HEK293 (cell line): ENCODE measurements around the gene FOXP4.

ENCODE experiments used
- CTCF ChIA-PET: fragments of 350-600 bp; formaldehyde crosslinking; extraction: SDS; loops from one replicate; lab custom pipeline; 2021; ENCODE audit warnings: antibody characterized with exemption; lab: Yijun Ruan, JAX
- POLR2A ChIA-PET: fragments of 300-600 bp; formaldehyde crosslinking; extraction: SDS; loops from one replicate; lab custom pipeline; 2020; ENCODE audit warnings: antibody characterized with exemption, inconsistent platforms; lab: Yijun Ruan, JAX
- H3K27ac ChIP-seq: fragments of 200-500 bp; sonication (Bioruptor generic); 2 replicates; pipeline ENCODE4 v1.5.1; 2014; ENCODE audit warnings: low read depth, low read length, control low read depth, inconsistent platforms; ENCODE audit errors: extremely low read depth
- H3K36me3 ChIP-seq, 2 experiments: fragments of 200-500 bp in 1 of 2; sonication (Bioruptor generic) in 1 of 2; 1 replicate in 1 of 2; 2 replicates in 1 of 2; pipeline ENCODE4 v1.5.1; 2014 to 2017; ENCODE audit warnings: inconsistent platforms in 2 of 2, low read length in 2 of 2; ENCODE audit not compliant: control insufficient read depth in 2 of 2, insufficient read depth in 1 of 2
- H3K4me1 ChIP-seq: fragments of 200-500 bp; sonication (Bioruptor generic); 2 replicates; pipeline ENCODE4 v1.5.1; 2014; ENCODE audit warnings: mild to moderate bottlenecking, low read length, inconsistent platforms; ENCODE audit not compliant: control insufficient read depth, insufficient read depth
- H3K4me3 ChIP-seq: 2 replicates; pipeline ENCODE4 v1.5.1; 2011; ENCODE audit warnings: low read depth, mild to moderate bottlenecking, control low read depth, low read length, moderate library complexity
- H3K9me3 ChIP-seq: fragments of 200-500 bp; sonication (Bioruptor generic); 2 replicates; pipeline ENCODE4 v1.5.1; 2014; ENCODE audit warnings: low read depth, low read length, inconsistent platforms; ENCODE audit not compliant: control insufficient read depth, insufficient read depth
- BCL11B ChIP-seq: fragments of 450-650 bp; formaldehyde crosslinking; IDR thresholded peaks from 2 replicates; pipeline ENCODE4 v1.5.1; 2016; ENCODE audit warnings: low read depth, missing biosample characterization, missing genetic modification characterization
- FEZF1 ChIP-seq: fragments of 450-650 bp; formaldehyde crosslinking; IDR thresholded peaks from 2 replicates; pipeline ENCODE4 v1.5.1; 2016; ENCODE audit warnings: missing biosample characterization, missing genetic modification characterization
- GFI1B ChIP-seq: fragments of 450-650 bp; formaldehyde crosslinking; IDR thresholded peaks from 2 replicates; pipeline ENCODE4 v1.5.1; 2016; ENCODE audit warnings: missing biosample characterization, missing genetic modification characterization
- GLI4 ChIP-seq: fragments of 450-650 bp; formaldehyde crosslinking; IDR thresholded peaks from 2 replicates; pipeline ENCODE4 v1.5.1; 2016; ENCODE audit warnings: missing biosample characterization, missing genetic modification characterization
- GLIS1 ChIP-seq: fragments of 450-650 bp; formaldehyde crosslinking; IDR thresholded peaks from 2 replicates; pipeline ENCODE4 v1.5.1; 2016; ENCODE audit warnings: missing biosample characterization, missing genetic modification characterization
- IKZF3 ChIP-seq: fragments of 450-650 bp; IDR thresholded peaks from 2 replicates; pipeline ENCODE4 v1.5.0; 2018; ENCODE audit warnings: missing biosample characterization, mild to moderate bottlenecking, missing genetic modification characterization, moderate library complexity
- ZBTB8A ChIP-seq: fragments of 450-650 bp; formaldehyde crosslinking; IDR thresholded peaks from 2 replicates; pipeline ENCODE4 v1.5.1; 2016; ENCODE audit warnings: missing biosample characterization, missing genetic modification characterization
- ZEB2 ChIP-seq: fragments of 450-650 bp; formaldehyde crosslinking; IDR thresholded peaks from 2 replicates; pipeline ENCODE4 v1.5.1; 2016; ENCODE audit warnings: missing biosample characterization, missing genetic modification characterization
- ZFHX2 ChIP-seq: fragments of 450-650 bp; formaldehyde crosslinking; conservative IDR thresholded peaks from 2 replicates; pipeline ENCODE4 v1.5.1; 2016; ENCODE audit warnings: missing biosample characterization, missing genetic modification characterization
- ZFP41 ChIP-seq: fragments of 450-650 bp; formaldehyde crosslinking; IDR thresholded peaks from 2 replicates; pipeline ENCODE4 v1.5.1; 2016; ENCODE audit warnings: missing biosample characterization, missing genetic modification characterization, borderline replicate concordance
- ZFP69B ChIP-seq: fragments of 450-650 bp; formaldehyde crosslinking; IDR thresholded peaks from 2 replicates; pipeline ENCODE4 v1.5.1; 2016; ENCODE audit warnings: missing biosample characterization, missing genetic modification characterization
- ZIC2 ChIP-seq: fragments of 450-650 bp; formaldehyde crosslinking; IDR thresholded peaks from 2 replicates; pipeline ENCODE4 v1.5.1; 2016; ENCODE audit warnings: missing biosample characterization, missing genetic modification characterization
- ZNF221 ChIP-seq: fragments of 450-650 bp; formaldehyde crosslinking; IDR thresholded peaks from 2 replicates; pipeline ENCODE4 v1.5.1; 2017; ENCODE audit warnings: missing biosample characterization, missing genetic modification characterization, borderline replicate concordance
- ZNF473 ChIP-seq: fragments of 450-650 bp; formaldehyde crosslinking; IDR thresholded peaks from 2 replicates; pipeline ENCODE4 v1.5.1; 2017; ENCODE audit warnings: missing biosample characterization, missing genetic modification characterization
- ZNF600 ChIP-seq: fragments of 450-650 bp; formaldehyde crosslinking; IDR thresholded peaks from 2 replicates; pipeline ENCODE4 v1.5.1; 2016; ENCODE audit warnings: missing biosample characterization, missing genetic modification characterization
- ZNF768 ChIP-seq: fragments of 450-650 bp; formaldehyde crosslinking; IDR thresholded peaks from 2 replicates; pipeline ENCODE4 v1.5.1; 2018; ENCODE audit warnings: missing biosample characterization, mild to moderate bottlenecking, missing genetic modification characterization
- ZNF776 ChIP-seq: fragments of 450-650 bp; formaldehyde crosslinking; IDR thresholded peaks from 2 replicates; pipeline ENCODE4 v1.5.0; 2017; ENCODE audit warnings: missing biosample characterization, missing genetic modification characterization, borderline replicate concordance
- ZNF777 ChIP-seq: fragments of 450-650 bp; formaldehyde crosslinking; IDR thresholded peaks from 2 replicates; pipeline ENCODE4 v1.5.1; 2017; ENCODE audit warnings: missing biosample characterization, missing genetic modification characterization, borderline replicate concordance
- TF ChIP-seq, protein P1 (sequence below): fragments of 450-650 bp; formaldehyde crosslinking; IDR thresholded peaks from 2 replicates; pipeline ENCODE4 v1.5.1; 2017; ENCODE audit warnings: missing biosample characterization, missing genetic modification characterization
- TF ChIP-seq, protein P2 (sequence below): fragments of 450-650 bp; formaldehyde crosslinking; IDR thresholded peaks from 2 replicates; pipeline ENCODE4 v1.5.1; 2016; ENCODE audit warnings: missing biosample characterization, missing genetic modification characterization
- TF ChIP-seq, protein P3 (sequence below): fragments of 450-650 bp; formaldehyde crosslinking; IDR thresholded peaks from 2 replicates; pipeline ENCODE4 v1.5.1; 2016; ENCODE audit warnings: missing biosample characterization, missing genetic modification characterization

FOXP4 gene

DNA sequence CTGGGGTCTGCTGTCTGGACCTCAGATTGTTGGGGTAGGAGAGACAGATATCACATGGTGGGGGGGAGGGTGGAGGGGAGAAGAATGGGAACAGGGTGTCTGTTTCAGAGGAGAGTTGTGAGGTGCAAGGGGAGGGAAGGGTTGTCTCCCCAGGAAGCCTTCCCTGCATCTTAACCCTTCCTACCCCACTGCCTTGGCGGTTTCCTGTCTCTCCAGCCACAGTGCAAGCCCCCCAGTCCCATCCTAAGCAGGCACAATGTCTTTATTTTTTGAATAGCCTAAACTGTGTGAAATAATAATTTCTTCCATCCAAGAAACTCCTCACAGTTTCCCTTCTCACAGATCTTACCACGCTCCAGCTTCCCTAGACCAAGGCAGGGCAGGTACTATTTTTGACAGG, 3.5 kb downstream of the FOXP4 start:
- Histone ChIP-seq H3K36me3 (peaks cover 0 to 42% of the 10 kb centered on the region in 2 experiments; a peak in 2 of 3 replicates), H3K4me3 (no peak overlapping the region)
- CTCF ChIA-PET: interaction anchor here (0.7 to 1.2 kb wide), 2 partner anchors 53 to 181 kb away, joined by 3 to 4 read pairs; no protein-coding TSS in a partner anchor
- TF ChIP-seq, protein P1, sequence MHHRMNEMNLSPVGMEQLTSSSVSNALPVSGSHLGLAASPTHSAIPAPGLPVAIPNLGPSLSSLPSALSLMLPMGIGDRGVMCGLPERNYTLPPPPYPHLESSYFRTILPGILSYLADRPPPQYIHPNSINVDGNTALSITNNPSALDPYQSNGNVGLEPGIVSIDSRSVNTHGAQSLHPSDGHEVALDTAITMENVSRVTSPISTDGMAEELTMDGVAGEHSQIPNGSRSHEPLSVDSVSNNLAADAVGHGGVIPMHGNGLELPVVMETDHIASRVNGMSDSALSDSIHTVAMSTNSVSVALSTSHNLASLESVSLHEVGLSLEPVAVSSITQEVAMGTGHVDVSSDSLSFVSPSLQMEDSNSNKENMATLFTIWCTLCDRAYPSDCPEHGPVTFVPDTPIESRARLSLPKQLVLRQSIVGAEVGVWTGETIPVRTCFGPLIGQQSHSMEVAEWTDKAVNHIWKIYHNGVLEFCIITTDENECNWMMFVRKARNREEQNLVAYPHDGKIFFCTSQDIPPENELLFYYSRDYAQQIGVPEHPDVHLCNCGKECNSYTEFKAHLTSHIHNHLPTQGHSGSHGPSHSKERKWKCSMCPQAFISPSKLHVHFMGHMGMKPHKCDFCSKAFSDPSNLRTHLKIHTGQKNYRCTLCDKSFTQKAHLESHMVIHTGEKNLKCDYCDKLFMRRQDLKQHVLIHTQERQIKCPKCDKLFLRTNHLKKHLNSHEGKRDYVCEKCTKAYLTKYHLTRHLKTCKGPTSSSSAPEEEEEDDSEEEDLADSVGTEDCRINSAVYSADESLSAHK (tag by site-specific recombination): peak; percentile 51; the same call in 1 of the 2 replicates
- no peak for TF ChIP-seq ZNF777 (tag by site-specific recombination)
- TF ChIP-seq, all 188 proteins: peak for 1
- POLR2A ChIA-PET: no interaction called here
- Histone ChIP-seq H3K27ac (no peak overlapping the region), H3K9me3 (no peaks in the 10 kb centered on the region), H3K4me1 (no peaks in the 10 kb centered on the region; the same call in 1 of the 2 replicates)

DNA sequence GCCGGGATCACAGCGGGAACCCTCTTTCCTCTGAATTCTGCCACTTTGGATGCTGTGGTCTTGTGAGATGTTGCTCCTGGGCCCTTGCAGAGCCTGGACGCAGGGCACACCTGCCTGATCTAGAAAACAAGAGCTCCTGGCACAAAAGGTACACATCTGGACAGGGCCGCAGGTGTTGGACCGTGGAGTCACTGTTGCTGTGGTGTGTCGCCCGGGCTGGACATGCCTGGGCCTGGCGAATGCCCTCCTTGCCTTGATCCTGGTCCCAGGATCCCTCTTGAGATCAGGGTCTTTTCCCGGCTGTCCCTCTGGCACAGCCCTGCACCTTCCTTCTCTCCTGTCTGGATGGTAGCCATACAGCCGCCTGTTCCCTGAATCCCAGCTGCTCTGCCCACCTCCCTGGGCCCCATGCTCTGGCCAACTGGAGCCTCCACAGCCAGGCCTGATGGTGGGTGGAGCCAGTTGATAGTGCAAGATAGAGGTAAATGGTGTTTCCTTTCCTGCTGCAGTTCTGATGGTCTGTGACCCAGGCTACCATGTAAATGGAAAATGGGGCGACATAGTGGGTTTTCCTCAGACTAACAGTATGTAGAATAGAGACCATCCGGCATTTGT, 5.0 kb downstream of the FOXP4 start:
- H3K27ac ChIP-seq: no peak overlapping the region
- no peak overlapping the region for H3K4me3 ChIP-seq
- no peaks in the 10 kb centered on the region; the same call in 1 of the 2 replicates for H3K4me1 ChIP-seq
- POLR2A ChIA-PET: no interaction called here
- CTCF ChIA-PET: interaction anchor here (0.5 to 1.3 kb wide), 5 partner anchors 52 to 229 kb away, joined by 3 to 7 read pairs (median 3); partner anchors contain the start of gene PRICKLE4
- H3K36me3 ChIP-seq: peaks cover 0 to 42% of the 10 kb centered on the region in 2 experiments; a peak in 2 of 3 replicates
- H3K9me3 ChIP-seq: no peaks in the 10 kb centered on the region
- TF ChIP-seq ZFHX2 (tag by site-specific recombination) (0 out of 2 replicates have a peak, but pooled peaks have one; percentile 19), ZNF600 (tag by site-specific recombination) (peak; percentile 31; the same call in 1 of the 2 replicates), ZBTB8A (tag by site-specific recombination) (no peak)

DNA sequence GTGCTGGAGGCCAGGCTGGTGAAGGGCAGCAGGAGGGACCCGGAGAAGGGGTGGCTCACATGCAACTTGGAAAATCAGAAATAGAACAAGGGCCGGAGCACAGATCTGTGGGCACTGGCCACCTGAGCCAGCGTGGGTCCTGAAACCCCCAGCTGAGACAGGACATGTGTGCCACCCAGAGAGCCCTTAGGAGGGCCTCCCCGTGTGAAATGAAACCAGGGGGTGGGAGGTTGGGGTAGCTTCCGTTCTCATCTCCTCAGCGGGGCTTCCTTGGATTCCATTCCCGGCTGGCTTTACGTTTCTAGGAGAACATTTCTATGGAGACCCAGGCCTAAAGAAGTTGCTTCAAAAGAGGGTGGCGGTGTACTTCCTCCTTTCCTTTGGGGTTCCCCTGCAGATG, 5.7 kb downstream of the FOXP4 start:
- H3K36me3 ChIP-seq: peaks cover 0 to 42% of the 10 kb centered on the region in 2 experiments; a peak in 2 of 3 replicates
- no peaks in the 10 kb centered on the region for H3K9me3 ChIP-seq
- H3K27ac ChIP-seq: no peak overlapping the region
- no peaks in the 10 kb centered on the region; the same call in 1 of the 2 replicates for H3K4me1 ChIP-seq
- ChIA-PET CTCF (interaction anchor here (0.6 to 1.7 kb wide), 5 partner anchors 41 to 133 kb away, joined by 3 to 5 read pairs (median 3); no protein-coding TSS in a partner anchor), POLR2A (no interaction called here)
- H3K4me3 ChIP-seq: no peak overlapping the region
- TF ChIP-seq ZIC2 (tag by site-specific recombination) (peak; percentile 73), GLIS1 (peak; percentile 82), ZNF221 (tag by site-specific recombination) (no peak), ZFP69B (tag by site-specific recombination) (no peak), FEZF1 (no peak), ZEB2 (tag by site-specific recombination) (no peak), ZNF768 (tag by site-specific recombination) (no peak), ZNF473 (no peak), ZNF776 (tag by site-specific recombination) (no peak), GFI1B (no peak), IKZF3 (no peak), ZFP41 (no peak), GLI4 (tag by site-specific recombination) (no peak), BCL11B (tag by site-specific recombination) (no peak)
- TF ChIP-seq, protein P2, sequence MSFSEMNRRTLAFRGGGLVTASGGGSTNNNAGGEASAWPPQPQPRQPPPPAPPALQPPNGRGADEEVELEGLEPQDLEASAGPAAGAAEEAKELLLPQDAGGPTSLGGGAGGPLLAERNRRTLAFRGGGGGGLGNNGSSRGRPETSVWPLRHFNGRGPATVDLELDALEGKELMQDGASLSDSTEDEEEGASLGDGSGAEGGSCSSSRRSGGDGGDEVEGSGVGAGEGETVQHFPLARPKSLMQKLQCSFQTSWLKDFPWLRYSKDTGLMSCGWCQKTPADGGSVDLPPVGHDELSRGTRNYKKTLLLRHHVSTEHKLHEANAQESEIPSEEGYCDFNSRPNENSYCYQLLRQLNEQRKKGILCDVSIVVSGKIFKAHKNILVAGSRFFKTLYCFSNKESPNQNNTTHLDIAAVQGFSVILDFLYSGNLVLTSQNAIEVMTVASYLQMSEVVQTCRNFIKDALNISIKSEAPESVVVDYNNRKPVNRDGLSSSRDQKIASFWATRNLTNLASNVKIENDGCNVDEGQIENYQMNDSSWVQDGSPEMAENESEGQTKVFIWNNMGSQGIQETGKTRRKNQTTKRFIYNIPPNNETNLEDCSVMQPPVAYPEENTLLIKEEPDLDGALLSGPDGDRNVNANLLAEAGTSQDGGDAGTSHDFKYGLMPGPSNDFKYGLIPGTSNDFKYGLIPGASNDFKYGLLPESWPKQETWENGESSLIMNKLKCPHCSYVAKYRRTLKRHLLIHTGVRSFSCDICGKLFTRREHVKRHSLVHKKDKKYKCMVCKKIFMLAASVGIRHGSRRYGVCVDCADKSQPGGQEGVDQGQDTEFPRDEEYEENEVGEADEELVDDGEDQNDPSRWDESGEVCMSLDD (tag by site-specific recombination): no peak
- TF ChIP-seq, protein P3, sequence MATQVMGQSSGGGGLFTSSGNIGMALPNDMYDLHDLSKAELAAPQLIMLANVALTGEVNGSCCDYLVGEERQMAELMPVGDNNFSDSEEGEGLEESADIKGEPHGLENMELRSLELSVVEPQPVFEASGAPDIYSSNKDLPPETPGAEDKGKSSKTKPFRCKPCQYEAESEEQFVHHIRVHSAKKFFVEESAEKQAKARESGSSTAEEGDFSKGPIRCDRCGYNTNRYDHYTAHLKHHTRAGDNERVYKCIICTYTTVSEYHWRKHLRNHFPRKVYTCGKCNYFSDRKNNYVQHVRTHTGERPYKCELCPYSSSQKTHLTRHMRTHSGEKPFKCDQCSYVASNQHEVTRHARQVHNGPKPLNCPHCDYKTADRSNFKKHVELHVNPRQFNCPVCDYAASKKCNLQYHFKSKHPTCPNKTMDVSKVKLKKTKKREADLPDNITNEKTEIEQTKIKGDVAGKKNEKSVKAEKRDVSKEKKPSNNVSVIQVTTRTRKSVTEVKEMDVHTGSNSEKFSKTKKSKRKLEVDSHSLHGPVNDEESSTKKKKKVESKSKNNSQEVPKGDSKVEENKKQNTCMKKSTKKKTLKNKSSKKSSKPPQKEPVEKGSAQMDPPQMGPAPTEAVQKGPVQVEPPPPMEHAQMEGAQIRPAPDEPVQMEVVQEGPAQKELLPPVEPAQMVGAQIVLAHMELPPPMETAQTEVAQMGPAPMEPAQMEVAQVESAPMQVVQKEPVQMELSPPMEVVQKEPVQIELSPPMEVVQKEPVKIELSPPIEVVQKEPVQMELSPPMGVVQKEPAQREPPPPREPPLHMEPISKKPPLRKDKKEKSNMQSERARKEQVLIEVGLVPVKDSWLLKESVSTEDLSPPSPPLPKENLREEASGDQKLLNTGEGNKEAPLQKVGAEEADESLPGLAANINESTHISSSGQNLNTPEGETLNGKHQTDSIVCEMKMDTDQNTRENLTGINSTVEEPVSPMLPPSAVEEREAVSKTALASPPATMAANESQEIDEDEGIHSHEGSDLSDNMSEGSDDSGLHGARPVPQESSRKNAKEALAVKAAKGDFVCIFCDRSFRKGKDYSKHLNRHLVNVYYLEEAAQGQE (tag by site-specific recombination): no peak
